H9 (cell line): ENCODE results near the gene PDE4DIP. TPM values are rescaled to one million over a fixed set of nuclear protein-coding genes. Genes with fewer than 3 reads are reported as not detected.
"Not testable (repeated sequence)": the region's sequence is repeated elsewhere in the genome, so short reads cannot be mapped to it uniquely, and the experiment has no call there.

Experiments used
- DNase-seq: peaks from one replicate; pipeline ENCODE4 v3.0.0-alpha.2; 2017
- H2AFZ ChIP-seq: one replicate; pipeline ENCODE4 v1.6.1; 2013; ENCODE audit warnings: mild to moderate bottlenecking, low read length, control low read depth, moderate library complexity
- H2AK5ac ChIP-seq: 2 replicates; pipeline ENCODE4 v1.6.1; 2013; ENCODE audit warnings: low read length, control low read depth, mixed read lengths; ENCODE audit not compliant: insufficient read length
- H2BK120ac ChIP-seq: one replicate; pipeline ENCODE4 v1.6.1; 2013; ENCODE audit warnings: low read depth, mild to moderate bottlenecking, low read length, control low read depth, inconsistent platforms; ENCODE audit not compliant: poor library complexity, severe bottlenecking
- H2BK12ac ChIP-seq: 2 replicates; pipeline ENCODE4 v1.6.1; 2013; ENCODE audit warnings: low read length, control low read depth, mixed read lengths, low read depth; ENCODE audit not compliant: insufficient read length
- H2BK15ac ChIP-seq: 2 replicates; pipeline ENCODE4 v1.6.1; 2013; ENCODE audit warnings: low read depth, low read length, control low read depth
- H2BK20ac ChIP-seq: one replicate; pipeline ENCODE4 v1.6.1; 2013; ENCODE audit warnings: low read depth, mild to moderate bottlenecking, low read length, control low read depth, inconsistent platforms; ENCODE audit not compliant: poor library complexity, severe bottlenecking
- H2BK5ac ChIP-seq: 2 replicates; pipeline ENCODE4 v1.6.1; 2013; ENCODE audit warnings: low read length, control low read depth, mixed read lengths; ENCODE audit not compliant: insufficient read length
- H3K14ac ChIP-seq: 2 replicates; pipeline ENCODE4 v1.6.1; 2013; ENCODE audit warnings: low read length, control low read depth; ENCODE audit not compliant: insufficient read depth
- H3K18ac ChIP-seq: 2 replicates; pipeline ENCODE4 v1.6.1; 2013; ENCODE audit warnings: low read depth, mild to moderate bottlenecking, mixed read lengths, low read length, control low read depth; ENCODE audit not compliant: insufficient read length
- H3K23ac ChIP-seq: 2 replicates; pipeline ENCODE4 v1.6.1; 2013; ENCODE audit warnings: low read length, control low read depth, mixed read lengths, low read depth; ENCODE audit not compliant: insufficient read length
- H3K23me2 ChIP-seq: 2 replicates; pipeline ENCODE4 v1.6.1; 2013; ENCODE audit warnings: low read depth, mild to moderate bottlenecking, mixed read lengths, low read length, control low read depth; ENCODE audit not compliant: insufficient read length, poor library complexity, severe bottlenecking
- H3K27ac ChIP-seq: 2 replicates; pipeline ENCODE4 v1.5.1; 2013; ENCODE audit warnings: low read length, control low read depth, mixed read lengths, low read depth; ENCODE audit not compliant: insufficient read length
- H3K27me3 ChIP-seq: 2 replicates; pipeline ENCODE4 v1.6.1; 2013; ENCODE audit warnings: low read length, control low read depth, inconsistent platforms; ENCODE audit not compliant: insufficient read depth
- H3K4ac ChIP-seq: 2 replicates; pipeline ENCODE4 v1.6.1; 2013; ENCODE audit warnings: low read depth, mild to moderate bottlenecking, control low read depth, inconsistent platforms, low read length, moderate library complexity
- H3K4me1 ChIP-seq: 2 replicates; pipeline ENCODE4 v1.6.1; 2013; ENCODE audit warnings: low read length, control low read depth, inconsistent platforms; ENCODE audit not compliant: insufficient read depth
- H3K4me2 ChIP-seq: 2 replicates; pipeline ENCODE4 v1.6.1; 2013; ENCODE audit warnings: low read length, control low read depth, mixed read lengths; ENCODE audit not compliant: insufficient read length, insufficient read depth
- H3K56ac ChIP-seq: 2 replicates; pipeline ENCODE4 v1.6.1; 2013; ENCODE audit warnings: low read depth, mild to moderate bottlenecking, mixed read lengths, low read length, control low read depth; ENCODE audit not compliant: insufficient read length
- H3K79me1 ChIP-seq: 2 replicates; pipeline ENCODE4 v1.6.1; 2013; ENCODE audit warnings: low read depth, mild to moderate bottlenecking, moderate library complexity, low read length, control low read depth, inconsistent platforms; ENCODE audit not compliant: insufficient read depth, poor library complexity, severe bottlenecking
- H3K79me2 ChIP-seq: 2 replicates; pipeline ENCODE4 v1.6.1; 2013; ENCODE audit warnings: low read length, control low read depth, inconsistent platforms; ENCODE audit not compliant: insufficient read depth
- H3K9ac ChIP-seq: 2 replicates; pipeline ENCODE4 v1.6.1; 2013; ENCODE audit warnings: low read length, control low read depth, mixed read lengths; ENCODE audit not compliant: insufficient read length; ENCODE audit errors: extremely low read depth
- H3K9me3 ChIP-seq: one replicate; pipeline ENCODE4 v1.6.1; 2013; ENCODE audit warnings: low read depth, low read length, inconsistent platforms; ENCODE audit not compliant: control insufficient read depth
- H3T11ph ChIP-seq: one replicate; pipeline ENCODE4 v1.6.1; 2013; ENCODE audit warnings: mild to moderate bottlenecking, low read length, control low read depth, inconsistent platforms
- H4K20me1 ChIP-seq: one replicate; pipeline ENCODE4 v1.6.1; 2013; ENCODE audit not compliant: control insufficient read depth, insufficient read length, insufficient read depth
- H4K5ac ChIP-seq: 2 replicates; pipeline ENCODE4 v1.6.1; 2013; ENCODE audit warnings: low read depth, mild to moderate bottlenecking, mixed read lengths, low read length, control low read depth; ENCODE audit not compliant: insufficient read length
- H4K8ac ChIP-seq: replicated peaks from 2 replicates; pipeline ENCODE4 v1.6.1; 2013; ENCODE audit warnings: low read length, control low read depth, mixed read lengths, low read depth; ENCODE audit not compliant: insufficient read length
- H4K91ac ChIP-seq: 2 replicates; pipeline ENCODE4 v1.6.1; 2013; ENCODE audit warnings: low read depth, mild to moderate bottlenecking, moderate library complexity, mixed read lengths, low read length, control low read depth; ENCODE audit not compliant: insufficient read length
- H3K27ac Mint-ChIP-seq, 3 experiments: 2 replicates in 2 of 3; 3 replicates in 1 of 3; pipeline ENCODE4 v1.8.0; 2020 to 2021; ENCODE audit warnings: mixed read lengths in 3 of 3, mild to moderate bottlenecking in 1 of 3, moderate library complexity in 1 of 3
- H3K27me3 Mint-ChIP-seq: 2 replicates; pipeline ENCODE4 v1.8.0; 2021; ENCODE audit warnings: low read depth, mild to moderate bottlenecking, moderate library complexity, mixed read lengths
- H3K36me3 Mint-ChIP-seq, 3 experiments: 2 replicates in 2 of 3; 3 replicates in 1 of 3; pipeline ENCODE4 v1.8.0; 2020 to 2021; ENCODE audit warnings: low read depth in 3 of 3, mixed read lengths in 3 of 3; ENCODE audit not compliant: insufficient read depth in 1 of 3
- H3K4me1 Mint-ChIP-seq, 2 experiments: 2 replicates each; pipeline ENCODE4 v1.8.0; 2020; ENCODE audit warnings: mixed read lengths in 2 of 2
- H3K4me3 Mint-ChIP-seq, 2 experiments: 2 replicates in 1 of 2; 3 replicates in 1 of 2; pipeline ENCODE4 v1.8.0; 2020 to 2021; ENCODE audit warnings: mild to moderate bottlenecking in 2 of 2, mixed read lengths in 2 of 2, moderate library complexity in 1 of 2
- H3K9me3 Mint-ChIP-seq, 2 experiments: 2 replicates in 1 of 2; 3 replicates in 1 of 2; pipeline ENCODE4 v1.8.0; 2020; ENCODE audit warnings: mild to moderate bottlenecking in 2 of 2, mixed read lengths in 2 of 2, moderate library complexity in 1 of 2
- WGBS: extraction: QIAGEN DNeasy Blood & Tissue Kit; methylation state at CpG from one replicate; pipeline ENCODE4 v1.1.7; 2013; ENCODE audit warnings: missing lambda C conversion rate, low lambda C conversion rate, mixed read lengths; ENCODE audit not compliant: insufficient read length; ENCODE audit errors: extremely low coverage; 5-methylcytosine and 5-hydroxymethylcytosine counted together
- total RNA-seq: library from RNA; stranded (reverse); gene quantifications from 2 replicates; pipeline ENCODE4 v1.2.1, GENCODE V29; 2021

Gene PDE4DIP
- total RNA-seq, 1 experiment from 2014 or later = 15.7 TPM

- H3K27ac Mint-ChIP-seq, H2BK5ac ChIP-seq, H3K9me3 ChIP-seq, H3K14ac ChIP-seq, H3K56ac ChIP-seq, H2BK15ac ChIP-seq, H3K18ac ChIP-seq, H3K27me3 ChIP-seq, H3T11ph ChIP-seq, H4K5ac ChIP-seq, DNase-seq, H4K20me1 ChIP-seq, H3K4me3 Mint-ChIP-seq, H4K8ac ChIP-seq, H3K23ac ChIP-seq, H2BK20ac ChIP-seq, H3K27ac ChIP-seq, H2AK5ac ChIP-seq, H3K4me1 ChIP-seq, H3K27me3 Mint-ChIP-seq, H2AFZ ChIP-seq, H3K4ac ChIP-seq, H2BK120ac ChIP-seq, H3K36me3 Mint-ChIP-seq, H3K4me1 Mint-ChIP-seq, H4K91ac ChIP-seq, H3K23me2 ChIP-seq, H3K79me2 ChIP-seq, H3K9me3 Mint-ChIP-seq, H3K79me1 ChIP-seq, H3K4me2 ChIP-seq, H3K9ac ChIP-seq, H2BK12ac ChIP-seq: not testable (repeated sequence)
- WGBS = no CpG with 5 or more reads among the region's 4 CpGs
Measured at GRCh38 chr1:148885219-148885618, 41.0 kb downstream of the PDE4DIP start.

GRCh38 chr1:148886293-148886692, 42.1 kb downstream of the PDE4DIP start:
- not testable (repeated sequence) for H2BK5ac ChIP-seq, H3K4me3 Mint-ChIP-seq, H2AFZ ChIP-seq, H3K23me2 ChIP-seq, H3T11ph ChIP-seq, H3K27me3 Mint-ChIP-seq, H2AK5ac ChIP-seq, H3K18ac ChIP-seq, H4K8ac ChIP-seq, DNase-seq, H2BK12ac ChIP-seq, H2BK15ac ChIP-seq, H4K5ac ChIP-seq, H3K9ac ChIP-seq, H4K20me1 ChIP-seq, H3K56ac ChIP-seq, H3K4me1 ChIP-seq, H3K79me1 ChIP-seq, H4K91ac ChIP-seq, H3K27me3 ChIP-seq, H2BK120ac ChIP-seq, H3K79me2 ChIP-seq, H3K14ac ChIP-seq, H3K4ac ChIP-seq, H2BK20ac ChIP-seq, H3K4me2 ChIP-seq, H3K9me3 Mint-ChIP-seq, H3K27ac Mint-ChIP-seq, H3K36me3 Mint-ChIP-seq, H3K4me1 Mint-ChIP-seq, H3K23ac ChIP-seq, H3K27ac ChIP-seq, H3K9me3 ChIP-seq
- no CpG with 5 or more reads among the region's 4 CpGs for WGBS
